ENCODE measurements around the gene FLYWCH2.

GRCh38 chr16:2874912-2875362 is 8.1 kb upstream of the FLYWCH2 start:
- TF ChIP-seq, protein P1, sequence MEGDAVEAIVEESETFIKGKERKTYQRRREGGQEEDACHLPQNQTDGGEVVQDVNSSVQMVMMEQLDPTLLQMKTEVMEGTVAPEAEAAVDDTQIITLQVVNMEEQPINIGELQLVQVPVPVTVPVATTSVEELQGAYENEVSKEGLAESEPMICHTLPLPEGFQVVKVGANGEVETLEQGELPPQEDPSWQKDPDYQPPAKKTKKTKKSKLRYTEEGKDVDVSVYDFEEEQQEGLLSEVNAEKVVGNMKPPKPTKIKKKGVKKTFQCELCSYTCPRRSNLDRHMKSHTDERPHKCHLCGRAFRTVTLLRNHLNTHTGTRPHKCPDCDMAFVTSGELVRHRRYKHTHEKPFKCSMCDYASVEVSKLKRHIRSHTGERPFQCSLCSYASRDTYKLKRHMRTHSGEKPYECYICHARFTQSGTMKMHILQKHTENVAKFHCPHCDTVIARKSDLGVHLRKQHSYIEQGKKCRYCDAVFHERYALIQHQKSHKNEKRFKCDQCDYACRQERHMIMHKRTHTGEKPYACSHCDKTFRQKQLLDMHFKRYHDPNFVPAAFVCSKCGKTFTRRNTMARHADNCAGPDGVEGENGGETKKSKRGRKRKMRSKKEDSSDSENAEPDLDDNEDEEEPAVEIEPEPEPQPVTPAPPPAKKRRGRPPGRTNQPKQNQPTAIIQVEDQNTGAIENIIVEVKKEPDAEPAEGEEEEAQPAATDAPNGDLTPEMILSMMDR (IDR thresholded peaks at IDR 0.05 in 8 of 11, conservative IDR thresholded peaks at IDR 0.05 in 3 of 11), result peak; percentile 92 to 99 (median 96)
- TF ChIP-seq POLR2AphosphoS5 (IDR thresholded peaks at IDR 0.05), result peak; percentile 64 to 86 (median 81)
- no peak for TF ChIP-seq POLR2A (IDR thresholded peaks at IDR 0.05)
